ENCODE data around the gene TAOK2.

The TAOK2 gene

DNA sequence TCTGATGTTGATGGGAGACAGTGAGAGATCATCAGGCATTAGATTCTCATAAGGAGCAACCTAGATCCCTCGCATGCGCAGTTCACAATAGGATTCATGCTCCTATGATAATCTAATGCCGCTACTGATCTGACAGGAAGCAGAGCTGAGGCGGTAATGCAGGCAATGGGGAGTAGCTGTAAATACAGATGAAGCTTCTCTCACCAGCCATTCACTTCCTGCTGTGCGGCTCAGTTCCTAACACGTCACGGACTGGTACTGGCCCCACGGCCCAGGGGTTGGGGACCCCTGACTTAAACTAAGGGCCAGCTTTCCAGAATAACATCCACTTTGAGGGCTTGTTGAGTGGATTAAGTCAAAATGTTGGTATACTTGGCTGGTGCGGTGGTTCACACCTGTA, 14.4 kb upstream of the TAOK2 start:
- TF ChIP-seq GATA2 (IDR thresholded peaks at IDR 0.05; ENCODE audit: low read depth, low read length) (no peak), GATA3 (IDR thresholded peaks at IDR 0.05; ENCODE audit: low read depth, low read length) (no peak)

GRCh38 chr16:29961127-29961478, 12.6 kb upstream of the TAOK2 start:
- TF ChIP-seq GATA3 (IDR thresholded peaks at IDR 0.05; ENCODE audit: low read depth, low read length) (no peak), GATA2 (IDR thresholded peaks at IDR 0.05; ENCODE audit: low read depth, low read length) (no peak)

GRCh38 chr16:29961479-29962343, 12.0 kb upstream of the TAOK2 start, which contains the start of gene TMEM219:
Gene TMEM219 (plus strand): TSS chr16:29962079. CDS start chr16:29963144, 1,065 bp downstream.
- TF ChIP-seq GATA3 (IDR thresholded peaks at IDR 0.05; ENCODE audit: low read depth, low read length): no peak
- TF ChIP-seq GATA2 (IDR thresholded peaks at IDR 0.05; ENCODE audit: low read depth, low read length): no peak

- TF ChIP-seq GATA3 (IDR thresholded peaks at IDR 0.05; ENCODE audit: low read depth, low read length): no peak
These were observed 11.2 kb upstream of the TAOK2 start for GRCh38 chr16:29962344-29962994.

DNA sequence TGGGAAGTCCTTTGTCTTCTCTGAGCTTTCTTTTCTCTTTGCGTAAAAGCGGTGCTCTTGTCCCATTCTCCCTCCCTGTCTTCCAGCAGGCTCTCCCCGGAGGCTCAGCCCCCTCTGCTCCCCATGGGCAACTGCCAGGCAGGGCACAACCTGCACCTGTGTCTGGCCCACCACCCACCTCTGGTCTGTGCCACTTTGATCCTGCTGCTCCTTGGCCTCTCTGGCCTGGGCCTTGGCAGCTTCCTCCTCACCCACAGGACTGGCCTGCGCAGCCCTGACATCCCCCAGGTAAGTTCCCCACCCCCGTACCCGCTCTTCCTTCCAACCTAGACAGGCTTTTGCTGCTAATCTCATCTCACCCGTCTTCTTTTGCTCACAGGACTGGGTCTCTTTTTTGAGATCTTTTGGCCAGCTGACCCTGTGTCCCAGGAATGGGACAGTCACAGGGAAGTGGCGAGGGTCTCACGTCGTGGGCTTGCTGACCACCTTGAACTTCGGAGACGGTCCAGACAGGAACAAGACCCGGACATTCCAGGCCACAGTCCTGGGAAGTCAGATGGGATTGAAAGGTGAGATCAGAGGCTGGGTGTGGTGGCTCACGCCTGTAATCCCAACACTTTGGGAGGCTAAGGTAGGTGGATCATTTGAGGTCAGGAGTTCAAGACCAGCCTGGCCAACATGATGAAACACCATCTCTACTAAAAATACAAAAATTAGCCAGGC, 10.5 kb upstream of the TAOK2 start:
- TF ChIP-seq GATA2 (IDR thresholded peaks at IDR 0.05; ENCODE audit: low read depth, low read length) (no peak), GATA3 (IDR thresholded peaks at IDR 0.05; ENCODE audit: low read depth, low read length) (no peak)

DNA sequence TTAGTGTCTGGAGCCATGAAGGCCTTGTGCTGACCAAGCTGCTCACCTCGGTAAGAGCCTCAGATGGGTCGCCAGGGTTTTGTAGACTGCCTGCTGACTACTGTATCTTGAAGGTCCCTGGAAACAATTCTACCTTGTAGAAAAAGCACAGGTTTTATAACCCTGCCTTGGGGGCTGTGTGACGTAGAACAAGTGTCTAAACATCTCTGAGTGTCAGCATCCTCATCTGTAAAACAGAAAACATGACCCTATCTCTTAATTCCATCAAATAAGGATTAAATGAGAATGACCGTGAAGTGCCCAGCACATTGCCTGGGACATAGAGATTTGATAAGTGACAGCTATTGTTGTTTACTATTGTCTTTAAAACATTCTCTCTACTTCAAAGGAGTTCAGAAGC, 5.5 kb upstream of the TAOK2 start:
- TF ChIP-seq GATA2 (IDR thresholded peaks at IDR 0.05; ENCODE audit: low read depth, low read length) (no peak), GATA3 (IDR thresholded peaks at IDR 0.05; ENCODE audit: low read depth, low read length) (no peak)

DNA sequence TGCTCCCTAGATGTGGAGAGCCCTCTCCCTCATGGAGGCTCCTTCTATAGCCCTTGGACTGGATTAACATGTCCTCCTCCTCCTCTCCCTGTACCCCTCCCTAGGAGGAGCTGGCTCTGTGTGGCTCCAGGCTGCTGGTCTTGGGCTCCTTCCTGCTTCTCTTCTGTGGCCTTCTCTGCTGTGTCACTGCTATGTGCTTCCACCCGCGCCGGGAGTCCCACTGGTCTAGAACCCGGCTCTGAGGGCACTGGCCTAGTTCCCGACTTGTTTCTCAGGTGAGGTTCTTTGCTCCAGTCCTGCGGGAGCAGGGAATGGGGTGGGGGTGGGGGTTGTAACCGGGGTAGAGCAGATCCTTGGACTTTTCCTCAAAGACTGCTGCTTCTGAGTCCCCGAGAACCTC, 2.4 kb upstream of the TAOK2 start:
- no peak for TF ChIP-seq GATA3 (IDR thresholded peaks at IDR 0.05; ENCODE audit: low read depth, low read length)
- no peak for TF ChIP-seq GATA2 (IDR thresholded peaks at IDR 0.05; ENCODE audit: low read depth, low read length)

DNA sequence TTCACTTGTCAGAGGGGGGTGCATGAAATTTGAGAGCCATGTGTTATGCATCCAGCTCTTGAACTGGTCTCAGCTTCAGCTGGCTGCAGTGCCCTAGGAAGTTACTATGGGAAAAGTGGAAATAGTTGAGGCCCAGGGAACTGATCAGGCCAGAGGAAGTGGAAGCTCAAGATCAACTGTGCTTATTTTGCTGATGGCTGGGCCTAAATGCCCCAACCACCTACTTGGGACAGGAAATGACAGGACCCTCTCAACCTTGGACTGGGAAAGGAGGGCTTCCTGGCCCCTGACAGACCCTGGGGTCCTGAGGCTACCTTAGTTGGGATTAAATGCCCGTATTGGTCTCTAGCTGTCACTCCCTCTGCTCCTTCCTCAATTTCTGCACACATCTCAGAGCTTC, 1.2 kb upstream of the TAOK2 start:
- TF ChIP-seq GATA3 (IDR thresholded peaks at IDR 0.05; ENCODE audit: low read depth, low read length) (no peak), GATA2 (IDR thresholded peaks at IDR 0.05; ENCODE audit: low read depth, low read length) (no peak)

DNA sequence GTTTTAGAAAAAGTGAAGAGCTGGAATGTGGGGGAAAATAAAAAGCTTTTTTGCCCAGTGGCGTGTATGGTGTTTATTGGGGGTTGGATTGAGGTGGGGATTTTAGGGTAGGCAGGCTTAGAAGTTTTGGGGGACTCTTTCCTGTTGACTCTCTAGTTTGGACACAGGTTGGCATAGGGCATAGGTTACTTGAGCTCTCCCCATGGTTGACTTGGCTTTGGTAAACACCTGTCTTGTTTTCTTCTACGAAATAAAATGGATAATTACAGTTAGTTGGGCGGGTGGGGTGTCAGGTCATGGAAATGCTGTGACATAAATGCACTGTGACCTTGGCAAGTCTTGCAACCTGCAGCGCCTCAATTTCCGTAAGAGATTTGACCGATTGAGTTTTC, 680 bp upstream of the TAOK2 start:
- TF ChIP-seq GATA2 (IDR thresholded peaks at IDR 0.05; ENCODE audit: low read depth, low read length) (no peak), GATA3 (IDR thresholded peaks at IDR 0.05; ENCODE audit: low read depth, low read length) (no peak)

DNA sequence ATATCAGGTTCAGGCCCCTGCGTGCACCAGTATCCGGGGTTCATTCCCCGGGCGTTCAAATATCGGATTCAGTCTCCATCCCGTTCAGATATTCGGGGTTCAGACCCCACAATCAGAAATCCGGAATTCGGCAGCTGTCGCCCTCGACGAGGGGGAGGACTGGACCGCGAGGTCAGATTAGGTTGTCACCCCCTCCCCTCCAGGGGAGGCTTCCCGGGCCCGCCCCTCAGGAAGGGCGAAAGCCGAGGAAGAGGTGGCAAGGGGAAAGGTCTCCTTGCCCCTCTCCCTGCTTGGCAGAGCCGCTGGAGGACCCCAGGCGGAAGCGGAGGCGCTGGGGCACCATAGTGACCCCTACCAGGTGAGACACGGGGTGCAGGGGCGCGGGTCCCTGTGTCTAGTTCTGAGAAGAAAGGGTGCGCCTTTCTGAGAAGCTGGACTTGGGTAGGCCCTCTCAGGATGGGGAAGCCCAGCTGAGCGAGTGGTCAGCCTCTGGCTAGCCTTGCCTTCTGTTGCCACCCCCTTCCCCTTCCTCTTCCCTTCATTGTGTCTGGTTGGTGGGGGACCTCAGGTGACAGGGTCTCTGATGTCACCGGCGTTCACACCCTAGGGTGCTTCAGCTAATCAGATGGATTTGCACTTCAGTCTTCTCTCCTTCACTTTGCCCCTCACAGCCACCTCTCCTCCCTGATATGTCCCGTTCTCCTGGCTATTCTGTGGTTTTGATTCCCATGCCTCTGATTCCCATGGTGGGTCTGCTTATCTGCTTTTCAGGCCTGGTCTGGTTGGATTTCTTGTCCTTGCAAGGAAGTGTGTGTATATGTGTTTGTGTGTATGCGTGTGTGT, 844 bp downstream of the TAOK2 start:
- no peak for TF ChIP-seq GATA3 (IDR thresholded peaks at IDR 0.05; ENCODE audit: low read depth, low read length)
- TF ChIP-seq GATA2 (IDR thresholded peaks at IDR 0.05; ENCODE audit: low read depth, low read length): no peak

GRCh38 chr16:29975134-29975538, 1.5 kb downstream of the TAOK2 start:
- no peak for TF ChIP-seq GATA2 (IDR thresholded peaks at IDR 0.05; ENCODE audit: low read depth, low read length)
- TF ChIP-seq GATA3 (IDR thresholded peaks at IDR 0.05; ENCODE audit: low read depth, low read length): no peak

DNA sequence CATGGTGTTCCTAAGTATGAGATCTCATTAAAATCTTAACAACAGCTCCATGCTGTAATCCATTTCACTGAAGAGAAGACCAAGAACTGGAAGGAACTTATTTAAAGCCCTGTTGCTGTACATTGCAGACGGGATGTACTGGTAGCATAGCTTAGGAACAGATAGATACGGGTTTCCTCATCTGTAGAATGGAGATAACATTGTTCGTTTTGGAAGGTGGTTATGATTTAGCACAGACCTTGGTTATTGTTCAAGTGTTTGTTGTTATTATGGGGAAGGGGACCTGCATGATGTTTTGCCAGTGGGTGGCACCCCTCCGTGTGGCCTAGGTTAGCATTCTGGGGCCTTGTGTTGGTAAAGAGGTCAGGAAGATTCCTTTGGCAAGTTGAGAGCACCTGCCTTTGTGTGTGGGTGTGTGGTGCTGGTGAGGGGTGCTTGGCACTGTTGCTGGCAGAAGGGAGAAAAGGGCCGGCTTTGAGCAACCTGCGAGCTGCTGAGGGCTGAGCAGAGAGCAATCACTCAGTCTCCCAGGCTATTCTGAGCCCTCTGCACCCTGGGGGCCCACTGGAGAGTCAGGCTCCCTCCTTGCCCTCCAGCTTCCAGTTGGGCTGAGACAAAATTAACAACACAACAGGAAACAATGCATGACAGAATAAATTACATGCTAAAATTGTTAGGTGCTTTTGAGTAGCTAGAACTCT, 2.3 kb downstream of the TAOK2 start:
- TF ChIP-seq GATA3 (IDR thresholded peaks at IDR 0.05; ENCODE audit: low read depth, low read length) (no peak), GATA2 (IDR thresholded peaks at IDR 0.05; ENCODE audit: low read depth, low read length) (no peak)
